Measurements from ENCODE around the gene ADAM33. TPM values are rescaled to one million over a fixed set of nuclear protein-coding genes. Genes with fewer than 3 reads are reported as not detected.

Gene ADAM33
- polyA plus RNA-seq, 4 donors, result 6.1 to 15.0 (median 9.8) TPM

DNA sequence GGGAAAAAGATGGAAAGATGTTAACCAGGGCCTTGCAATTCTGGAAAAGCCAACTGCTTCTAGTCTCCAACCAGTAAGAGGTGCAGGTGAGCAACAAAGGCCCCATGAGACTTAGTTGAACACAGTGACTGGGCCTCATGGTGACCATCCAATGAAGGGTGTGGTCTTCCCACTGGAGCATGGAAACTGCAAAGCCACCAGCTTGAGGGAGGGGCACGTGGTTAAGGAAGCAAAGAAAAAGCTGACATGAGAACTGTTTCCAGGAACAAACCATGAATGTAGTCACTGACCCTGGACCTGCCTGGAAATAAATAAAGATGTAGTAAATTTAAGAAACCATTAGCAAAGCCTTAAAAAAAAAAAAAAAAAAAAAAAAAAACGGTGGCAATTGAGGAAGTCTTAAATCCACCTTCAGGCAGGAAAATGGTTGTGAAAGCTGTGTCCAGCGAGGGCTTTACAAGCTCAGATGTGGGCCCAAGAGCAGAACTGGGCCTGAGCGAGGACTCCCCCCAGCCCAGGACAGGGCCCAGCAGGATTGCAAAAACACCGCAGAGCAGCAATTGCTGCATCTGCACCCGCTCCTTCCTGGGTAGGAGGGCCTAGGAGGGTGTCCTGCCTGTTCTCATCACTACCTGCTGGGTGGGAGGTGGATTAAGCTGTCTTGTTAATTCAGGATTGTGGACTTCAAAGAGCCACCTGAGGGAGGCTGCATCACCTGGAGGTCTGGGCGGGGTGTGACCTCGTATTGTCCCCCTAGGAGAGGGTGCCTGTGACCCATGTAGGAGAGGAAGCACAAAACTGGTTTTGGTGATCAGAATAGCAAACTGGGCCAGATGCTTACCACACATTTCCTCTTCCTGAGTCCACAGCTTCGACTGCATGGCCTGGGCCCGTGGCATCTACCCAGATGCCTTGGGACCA, 28.9 kb downstream of the ADAM33 start:
- peak in 1 of 4 donors; percentile 41 for DNase-seq (ENCODE audit: low read depth in 4 of 4, low spot score in 2 of 4)

DNA sequence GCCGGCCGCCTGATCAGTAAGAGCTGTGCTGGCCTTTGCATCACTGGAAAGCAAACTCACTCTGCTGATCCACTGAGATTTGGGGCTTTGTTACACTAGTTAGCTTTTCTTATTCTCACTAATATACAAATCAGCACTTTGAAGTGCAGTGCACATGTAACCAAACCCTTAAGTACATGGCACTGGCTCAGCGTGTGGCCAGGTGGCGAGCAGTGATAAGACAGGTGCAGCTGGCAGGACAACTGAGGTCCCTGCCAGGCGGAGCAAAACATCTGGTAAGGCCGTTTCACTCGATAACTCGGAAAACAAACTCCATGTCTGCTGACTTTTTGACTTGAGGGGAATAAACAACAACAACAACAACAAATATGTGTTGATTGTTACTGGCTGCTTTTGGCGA, 29.6 kb downstream of the ADAM33 start:
- DNase-seq (ENCODE audit: low read depth in 4 of 4, low spot score in 2 of 4), result no peak

DNA sequence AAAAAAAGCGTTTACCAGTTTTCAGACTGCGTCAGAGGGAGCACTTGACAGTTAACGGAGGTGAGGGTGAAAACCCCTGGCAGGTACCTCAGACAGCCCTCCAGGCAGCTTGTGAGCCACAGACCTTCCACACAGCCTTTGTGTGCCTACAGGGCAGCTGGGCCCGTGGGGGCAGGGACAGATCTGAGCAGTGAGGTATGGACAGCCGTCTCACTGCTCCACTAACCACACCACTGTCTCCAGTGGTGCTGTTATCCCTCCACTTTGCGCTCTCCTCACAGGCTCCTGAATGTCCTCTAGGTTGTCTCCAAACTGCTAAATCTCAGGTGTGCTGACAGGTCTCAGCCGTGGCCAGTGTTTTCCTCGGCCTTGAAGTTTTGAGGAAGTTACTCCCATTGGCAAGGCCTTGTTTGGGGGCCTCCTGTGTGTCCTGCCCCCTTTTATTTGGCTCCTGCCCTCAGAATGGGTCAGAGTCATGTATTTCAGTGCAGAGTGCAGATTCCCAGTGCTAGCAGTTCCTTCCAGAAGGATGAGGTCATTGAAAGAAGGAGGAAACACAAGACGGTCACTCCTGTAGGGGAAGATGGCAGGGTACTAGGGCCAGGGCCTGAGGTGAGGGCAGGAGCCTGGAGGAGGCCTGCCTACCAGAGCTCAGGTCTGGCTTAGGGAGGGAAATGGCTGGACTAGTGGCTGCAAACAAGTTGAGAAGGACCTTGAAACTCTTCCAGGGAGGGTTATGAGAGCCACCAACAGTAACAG, 30.4 kb downstream of the ADAM33 start:
- no peak for DNase-seq (ENCODE audit: low read depth in 4 of 4, low spot score in 2 of 4)

DNA sequence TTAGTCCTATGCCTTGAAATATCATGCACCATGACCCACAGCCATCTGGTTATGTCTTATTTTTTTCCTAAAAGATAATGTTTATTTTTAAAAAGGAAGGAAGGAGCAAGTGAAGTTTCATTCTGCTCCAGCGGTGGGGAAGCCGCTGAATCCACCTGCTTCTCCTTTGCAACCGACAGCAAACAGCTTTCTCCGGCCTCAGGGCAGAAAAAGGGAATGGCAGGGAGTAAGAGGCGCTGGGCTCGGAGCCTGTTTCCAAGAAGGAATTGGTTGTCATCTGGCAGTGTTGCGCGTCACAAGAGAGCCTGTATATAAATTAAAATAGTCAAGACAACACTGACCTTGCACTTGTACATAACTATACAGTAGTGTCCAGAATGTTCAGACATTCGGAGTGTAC, 32.9 kb downstream of the ADAM33 start:
- DNase-seq (ENCODE audit: low read depth in 4 of 4, low spot score in 2 of 4), result no peak

DNA sequence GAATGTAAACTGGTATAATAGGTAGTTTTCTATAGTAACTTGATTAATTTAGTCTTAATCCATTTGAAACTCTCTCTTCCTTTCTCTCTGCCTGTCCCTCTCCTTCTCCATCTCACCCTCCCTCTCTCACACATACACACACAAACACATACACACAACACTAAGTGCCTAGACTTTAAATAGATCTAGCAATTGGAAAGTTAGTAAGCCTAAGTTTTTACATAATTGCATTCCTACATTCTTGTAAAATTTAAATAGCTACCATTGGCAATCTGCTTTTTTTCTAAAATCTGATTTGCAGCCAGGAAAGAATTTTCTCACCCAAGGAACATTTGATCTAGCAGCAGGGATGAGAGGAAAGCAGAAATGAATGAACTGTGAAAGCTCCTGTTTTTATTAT, 34.3 kb downstream of the ADAM33 start:
- DNase-seq (ENCODE audit: low read depth in 4 of 4, low spot score in 2 of 4), result no peak

DNA sequence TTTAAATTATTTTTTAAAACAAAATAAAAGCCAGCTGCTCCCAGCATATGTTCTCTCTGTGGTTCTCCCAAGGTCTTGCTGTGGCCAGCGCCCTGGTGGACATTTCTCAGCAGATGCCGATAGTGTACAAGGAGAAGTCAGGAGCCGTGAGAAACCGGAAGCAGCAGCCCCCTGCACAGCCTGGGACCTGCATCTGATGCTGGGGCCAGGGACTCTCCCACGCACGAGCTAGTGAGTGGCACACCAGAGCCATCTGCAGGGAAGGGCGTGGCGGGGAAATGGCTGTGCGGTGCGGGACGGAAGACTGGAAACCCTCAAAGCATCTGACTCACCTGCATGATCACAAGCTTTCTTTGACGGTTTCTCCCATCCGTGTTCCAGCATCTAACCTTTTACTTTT, 35.2 kb downstream of the ADAM33 start:
- DNase-seq (ENCODE audit: low read depth in 4 of 4, low spot score in 2 of 4), result no peak

DNA sequence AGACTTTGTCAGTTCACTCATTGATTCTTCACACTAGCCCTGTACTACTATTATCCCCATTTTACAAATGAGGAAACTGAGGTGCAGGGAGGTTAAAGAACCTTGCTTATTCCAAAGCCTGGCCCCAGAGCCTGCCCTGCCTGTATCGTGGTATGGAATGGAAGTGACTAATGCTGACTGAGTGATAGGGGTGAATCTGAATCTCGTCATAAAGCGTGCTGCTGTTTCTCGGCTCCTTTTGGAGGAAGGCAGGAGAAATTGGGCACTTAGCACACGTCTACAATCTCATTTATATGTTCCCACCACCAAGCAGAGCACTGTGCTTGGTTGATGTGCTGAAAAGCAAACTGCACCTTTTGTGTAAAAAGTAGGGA, 35.8 kb downstream of the ADAM33 start:
- DNase-seq (ENCODE audit: low read depth in 4 of 4, low spot score in 2 of 4), result no peak

DNA sequence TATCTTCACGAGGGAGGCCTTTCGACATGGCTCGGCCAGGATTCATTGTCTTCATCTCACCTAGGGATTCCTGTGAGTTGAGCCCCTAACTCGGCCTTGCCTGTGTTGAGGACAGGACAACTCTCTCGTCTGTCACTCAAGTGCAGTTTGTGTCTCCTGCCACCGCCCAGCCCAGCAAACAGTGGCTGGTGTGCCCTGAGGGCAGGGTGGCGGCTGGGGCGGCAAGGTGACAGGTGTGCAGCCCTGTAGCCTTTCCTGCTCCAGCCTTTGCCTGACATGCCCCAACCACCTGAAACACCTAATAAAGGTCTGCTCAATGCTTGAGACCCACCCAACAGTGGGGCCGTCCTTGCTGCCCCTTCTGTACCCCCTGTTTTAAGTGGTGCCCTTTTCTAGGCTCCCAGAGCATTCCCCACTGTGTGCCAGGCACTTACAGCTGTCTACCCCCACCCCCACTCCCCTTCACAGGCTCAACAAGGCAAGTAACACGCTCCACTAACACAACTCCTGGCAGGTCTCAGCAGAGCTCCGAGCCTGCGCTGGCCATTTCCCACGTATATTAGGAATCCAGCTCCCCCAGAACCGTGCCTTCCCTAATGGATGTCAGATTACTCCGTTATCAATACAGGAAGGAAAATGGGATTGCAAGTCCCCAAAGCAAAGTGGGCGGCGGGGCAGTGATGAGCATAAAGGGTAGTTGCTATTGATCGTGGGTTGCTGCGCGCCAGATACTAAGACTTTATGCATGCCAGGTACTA, 36.3 kb downstream of the ADAM33 start:
- DNase-seq (ENCODE audit: low read depth in 4 of 4, low spot score in 2 of 4), result no peak

DNA sequence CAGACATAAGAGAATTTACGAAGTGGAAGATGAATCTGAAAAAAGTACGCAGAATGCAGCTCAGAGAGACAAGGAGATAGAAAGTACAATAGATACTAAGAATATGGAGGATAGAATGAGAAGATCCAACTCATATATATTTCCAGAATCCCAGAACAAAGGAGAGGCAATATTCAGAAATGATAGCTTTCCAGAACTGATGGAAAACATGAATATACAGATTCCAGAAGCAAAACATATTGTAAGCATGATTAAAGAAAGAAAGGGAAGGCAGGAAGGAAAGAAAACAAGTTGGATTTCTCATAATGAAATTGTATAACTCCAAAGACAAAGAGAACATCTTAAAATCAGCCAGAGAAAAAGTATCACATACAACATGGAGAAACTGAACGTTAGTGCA, 41.6 kb downstream of the ADAM33 start:
- no peak for DNase-seq (ENCODE audit: low read depth in 4 of 4, low spot score in 2 of 4)

DNA sequence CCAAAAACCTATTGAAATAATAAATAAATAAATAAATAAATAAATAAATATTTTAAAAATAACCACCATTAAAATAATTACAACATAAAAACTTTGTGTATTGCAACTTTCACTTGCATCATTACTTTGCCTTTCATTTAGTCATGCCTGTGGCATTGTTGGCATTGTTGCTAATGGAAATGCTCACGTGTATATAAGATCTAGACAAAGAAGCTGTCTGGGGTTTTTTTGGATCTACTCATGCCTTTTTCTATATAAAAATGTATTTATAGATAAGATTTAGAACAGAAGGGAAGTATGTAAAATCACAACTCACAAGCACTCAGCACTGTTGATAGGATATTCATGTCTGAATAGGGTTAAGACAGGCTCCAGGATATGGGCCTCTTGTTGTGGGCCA, 46.5 kb downstream of the ADAM33 start:
- DNase-seq (ENCODE audit: low read depth in 4 of 4, low spot score in 2 of 4), result no peak

DNA sequence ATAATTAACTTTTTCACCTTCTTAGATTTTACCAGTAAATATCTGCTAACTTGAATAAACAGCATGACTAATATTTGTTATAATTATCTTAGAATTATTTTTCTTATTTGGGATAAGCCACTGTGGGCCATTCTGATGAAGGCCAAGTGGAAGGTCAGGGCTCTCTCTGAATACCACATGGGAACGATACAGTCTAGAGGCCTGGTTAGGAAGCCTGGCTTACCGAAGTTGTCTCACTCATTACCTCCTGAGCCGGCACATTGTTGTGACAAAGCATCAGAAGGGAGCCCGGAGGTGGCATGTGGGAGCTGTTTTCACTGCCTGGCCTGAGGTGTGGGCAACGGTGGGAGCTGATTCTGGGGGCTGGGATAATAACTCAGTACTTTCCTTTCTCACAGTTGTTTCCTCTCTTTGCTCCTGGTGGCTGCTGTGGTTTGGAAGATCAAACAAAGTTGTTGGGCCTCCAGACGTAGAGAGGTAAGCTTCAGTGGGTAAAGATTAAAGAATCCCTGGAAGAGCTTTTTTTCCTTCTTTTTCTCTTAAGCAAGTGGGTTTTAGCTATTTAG, 47.8 kb downstream of the ADAM33 start:
- DNase-seq (ENCODE audit: low read depth in 4 of 4, low spot score in 2 of 4), result no peak

DNA sequence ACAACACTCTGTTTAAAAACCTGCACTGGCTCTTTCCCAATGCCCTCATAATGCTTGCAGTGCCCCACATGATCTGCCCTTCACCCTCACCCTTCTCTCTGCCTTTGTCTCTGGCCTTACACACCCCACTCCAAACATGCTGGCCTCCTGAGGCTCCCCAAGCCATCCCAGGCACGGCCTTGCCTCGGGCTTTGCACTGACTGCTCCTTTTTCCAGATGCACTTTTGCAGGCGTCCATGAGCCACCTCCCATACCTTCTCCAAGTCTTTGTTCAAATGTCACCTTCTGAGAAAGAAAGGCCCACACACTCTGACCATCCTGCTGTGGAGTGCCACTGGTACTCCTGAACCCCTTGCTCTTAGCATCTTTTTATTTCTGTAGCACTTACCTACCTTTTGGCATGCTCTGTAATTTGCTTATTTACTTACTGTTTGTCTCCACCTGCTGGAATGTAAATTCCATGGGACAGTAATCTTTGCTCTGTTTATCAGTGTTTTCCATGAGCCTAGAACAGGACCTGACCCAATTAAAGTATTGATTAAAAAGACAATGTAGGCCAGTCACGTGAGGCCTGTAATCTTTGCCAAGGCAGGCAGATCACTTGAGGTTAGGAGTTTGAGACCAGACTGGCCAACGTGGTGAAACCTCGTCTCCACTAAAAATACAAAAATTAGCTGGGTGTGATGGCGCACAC, 49.4 kb downstream of the ADAM33 start:
- DNase-seq (ENCODE audit: low read depth in 4 of 4, low spot score in 2 of 4), result no peak

DNA sequence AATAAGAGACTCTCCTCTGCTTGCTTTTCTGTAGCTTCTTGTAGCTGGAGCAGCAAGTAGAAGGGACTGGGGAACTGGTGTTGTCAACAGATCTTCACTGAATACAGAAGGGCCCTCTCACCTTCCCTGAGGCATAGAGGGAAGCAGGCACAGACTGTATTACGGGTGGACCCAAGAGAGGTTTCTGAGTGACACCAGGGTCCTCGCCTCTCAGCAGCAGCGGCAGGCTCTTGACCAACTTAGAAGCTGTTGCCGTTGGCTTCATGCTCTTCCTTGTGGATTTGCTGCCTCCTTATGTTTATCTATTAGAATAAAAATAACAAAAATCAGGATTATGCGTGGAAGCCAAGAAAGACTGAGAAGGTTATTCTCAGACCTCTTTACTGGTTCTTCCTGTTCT, 50.3 kb downstream of the ADAM33 start:
- no peak for DNase-seq (ENCODE audit: low read depth in 4 of 4, low spot score in 2 of 4)

DNA sequence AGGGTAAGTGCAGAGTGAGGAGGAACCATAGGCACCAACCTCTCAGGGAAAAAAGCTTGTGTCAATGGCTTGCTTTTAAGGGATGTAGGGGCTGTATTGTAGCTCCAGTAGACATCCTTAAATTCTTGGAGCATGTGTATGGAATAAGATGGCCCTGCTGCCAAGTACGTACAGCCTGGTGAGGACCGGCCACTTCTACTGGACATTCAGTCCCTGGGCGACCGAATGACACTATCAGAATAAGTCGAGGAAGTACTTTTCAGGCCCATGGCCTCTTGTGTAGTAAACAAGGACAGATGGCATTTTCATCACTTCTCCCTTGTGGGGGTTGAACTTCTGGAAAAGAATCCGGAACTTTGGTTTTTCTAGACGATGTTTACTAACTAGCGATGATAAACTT, 51.4 kb downstream of the ADAM33 start:
- DNase-seq (ENCODE audit: low read depth in 4 of 4, low spot score in 2 of 4), result no peak

DNA sequence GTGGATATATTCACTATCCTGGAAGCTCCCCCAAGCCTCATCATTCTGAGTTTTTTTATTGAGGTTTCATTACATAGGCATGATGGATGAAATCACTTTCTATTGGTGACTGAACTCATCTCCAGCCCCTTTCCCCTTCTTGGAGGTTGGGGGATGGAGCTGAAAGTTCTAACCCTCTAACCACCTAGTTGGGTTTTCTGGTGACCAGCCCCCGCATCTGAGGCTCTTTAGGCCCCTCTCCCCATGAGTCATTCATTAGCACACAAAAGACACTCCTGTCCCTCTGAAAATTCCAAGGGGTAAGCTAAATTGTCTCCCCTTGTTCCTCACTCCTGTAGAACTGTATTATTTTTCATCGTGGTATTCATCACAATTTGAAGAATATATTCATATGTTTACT, 51.9 kb downstream of the ADAM33 start:
- no peak for DNase-seq (ENCODE audit: low read depth in 4 of 4, low spot score in 2 of 4)

DNA sequence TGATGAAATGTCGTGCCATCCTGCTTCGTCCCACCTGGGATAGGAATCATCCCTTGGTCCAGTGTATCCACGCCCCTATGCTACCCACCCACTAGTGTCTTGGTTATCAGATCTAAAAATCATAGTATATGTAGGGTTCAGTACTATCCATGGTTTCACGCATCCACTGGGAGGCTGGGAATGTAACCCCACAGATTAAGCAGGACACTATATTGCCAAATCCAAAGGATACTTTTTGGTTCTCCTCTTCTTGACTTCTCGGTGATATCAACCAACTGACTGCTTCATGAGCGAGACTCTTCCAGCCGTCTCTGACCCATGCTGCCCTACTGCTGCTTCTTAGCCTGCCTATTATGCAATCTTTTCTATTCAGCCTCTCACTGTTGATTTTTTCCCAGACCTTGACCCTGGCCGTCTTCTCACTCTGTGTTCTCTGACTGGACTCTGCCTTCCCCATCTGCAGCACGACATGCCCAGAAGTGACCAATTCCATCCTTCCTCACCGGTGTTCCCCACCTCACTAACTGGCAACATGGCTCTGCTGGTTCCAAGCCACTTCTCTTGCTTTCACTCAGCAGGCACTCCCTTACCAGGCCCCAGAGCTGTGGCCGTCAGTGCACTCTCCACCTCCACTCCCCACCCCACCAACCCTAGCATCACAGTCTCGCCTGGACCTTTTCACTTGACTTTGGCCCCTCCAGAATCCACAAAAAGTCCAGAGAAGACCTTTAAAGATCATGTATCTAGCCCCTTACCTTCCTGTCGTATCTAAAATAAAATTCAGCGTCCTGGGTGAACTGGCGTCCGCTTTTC, 53.1 kb downstream of the ADAM33 start:
- no peak for DNase-seq (ENCODE audit: low read depth in 4 of 4, low spot score in 2 of 4)

DNA sequence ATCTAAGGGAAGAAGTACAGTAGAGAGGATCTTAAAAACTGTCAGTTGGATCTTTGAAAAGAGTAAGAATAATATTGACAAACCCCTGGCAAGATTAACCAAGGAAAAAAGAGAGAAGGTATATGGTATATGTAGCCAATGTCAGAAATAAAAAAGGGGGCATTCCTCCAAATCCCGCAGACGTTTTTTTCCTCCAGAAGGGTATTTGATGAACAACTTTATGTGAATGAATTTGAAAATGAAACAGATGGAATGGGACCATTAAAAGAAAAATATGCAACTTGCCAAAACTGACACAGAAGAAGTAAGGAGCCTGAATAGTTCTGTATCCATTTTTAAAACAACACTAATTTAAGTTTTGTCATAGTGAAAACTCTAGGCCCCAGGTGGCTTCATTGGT, 54.3 kb downstream of the ADAM33 start:
- no peak for DNase-seq (ENCODE audit: low read depth in 4 of 4, low spot score in 2 of 4)

DNA sequence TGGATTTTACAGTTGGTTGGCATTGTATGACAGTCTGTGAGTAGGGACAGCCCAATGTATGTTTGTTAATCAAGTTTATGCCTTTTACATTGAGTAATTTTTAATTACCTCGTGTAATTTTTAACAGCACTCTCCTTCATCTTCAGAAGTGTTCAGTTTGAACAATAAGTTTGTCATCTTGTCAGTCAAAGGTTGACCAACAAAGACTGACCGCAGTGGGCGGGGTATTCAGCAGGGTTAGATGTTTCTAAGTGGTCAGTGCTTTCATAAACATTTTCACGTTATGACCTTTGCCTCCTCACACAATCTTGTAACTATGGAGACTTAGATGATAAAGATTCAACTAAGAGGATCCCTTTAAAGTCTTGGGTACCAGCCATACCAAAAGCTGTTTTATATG, 59.4 kb downstream of the ADAM33 start:
- DNase-seq (ENCODE audit: low read depth in 4 of 4, low spot score in 2 of 4), result no peak

DNA sequence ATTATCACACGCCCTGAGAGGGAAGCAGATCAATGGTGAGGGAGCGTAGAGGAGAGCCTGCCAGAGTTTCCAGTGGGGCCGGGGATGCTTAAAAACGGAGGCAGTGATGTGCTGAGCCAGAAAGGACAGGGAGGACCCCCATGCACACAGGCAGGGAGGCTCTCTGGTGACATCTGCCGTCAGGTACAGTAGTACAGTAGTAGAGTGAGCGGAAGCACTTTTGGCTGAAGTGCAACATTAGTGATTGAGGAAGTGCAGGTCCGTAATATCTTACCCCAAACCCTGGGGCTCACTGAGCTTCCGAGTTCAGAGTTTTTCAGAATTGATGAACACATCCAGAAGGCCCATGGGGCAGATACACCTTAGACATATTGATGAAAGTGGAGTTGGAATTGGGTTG, 60.7 kb downstream of the ADAM33 start:
- no peak for DNase-seq (ENCODE audit: low read depth in 4 of 4, low spot score in 2 of 4)
